Activated CD4-positive, alpha-beta T cell treated with anti-CD3 and anti-CD28 coated beads, Interleukin-2, amount 50 U/mL, for 24 hours (primary cell): ENCODE results near the gene GOLGA6D.
A peak's percentile ranks its signal among the peaks of the same experiment; 100 is the strongest.
"Not testable (repeated sequence)": the region's sequence is repeated elsewhere in the genome, so short reads cannot be mapped to it uniquely, and the experiment has no call there.

Source experiments
- DNase-seq, 2 donors: peaks; one replicate each; pipeline ENCODE4 v3.0.0-alpha.2; 2020; ENCODE audit warnings: low read depth in 1 of 2, low spot score in 1 of 2

GOLGA6D gene, protein sequence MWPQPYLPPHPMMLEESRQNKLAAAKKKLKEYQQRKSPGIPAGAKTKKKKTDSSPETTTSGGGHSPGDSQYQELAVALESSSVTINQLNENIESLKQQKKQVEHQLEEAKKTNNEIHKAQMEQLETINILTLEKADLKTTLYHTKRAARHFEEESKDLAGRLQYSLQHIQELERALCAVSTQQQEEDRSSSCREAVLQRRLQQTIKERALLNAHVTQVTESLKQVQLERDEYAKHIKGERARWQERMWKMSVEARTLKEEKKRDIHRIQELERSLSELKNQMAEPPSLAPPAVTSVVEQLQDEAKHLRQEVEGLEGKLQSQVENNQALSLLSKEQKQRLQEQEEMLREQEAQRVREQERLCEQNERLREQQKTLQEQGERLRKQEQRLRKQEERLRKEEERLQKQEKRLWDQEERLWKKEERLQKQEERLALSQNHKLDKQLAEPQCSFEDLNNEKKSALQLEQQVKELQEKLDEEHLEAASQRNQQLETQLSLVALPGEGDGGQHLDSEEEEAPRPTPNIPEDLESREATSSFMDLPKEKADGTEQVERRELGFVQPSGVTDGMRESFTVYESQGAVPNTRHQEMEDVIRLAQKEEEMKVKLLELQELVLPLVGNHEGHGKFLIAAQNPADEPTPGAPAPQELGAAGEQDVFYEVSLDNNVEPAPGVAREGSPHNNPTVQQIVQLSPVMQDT

GRCh38 chr15:75282572-75282971 is at the start of gene GOLGA6D:
TSS of gene GOLGA6D (plus strand) at chr15:75282835. CDS start at chr15:75282876, 41 bp downstream.
- not testable (repeated sequence) for DNase-seq

DNA sequence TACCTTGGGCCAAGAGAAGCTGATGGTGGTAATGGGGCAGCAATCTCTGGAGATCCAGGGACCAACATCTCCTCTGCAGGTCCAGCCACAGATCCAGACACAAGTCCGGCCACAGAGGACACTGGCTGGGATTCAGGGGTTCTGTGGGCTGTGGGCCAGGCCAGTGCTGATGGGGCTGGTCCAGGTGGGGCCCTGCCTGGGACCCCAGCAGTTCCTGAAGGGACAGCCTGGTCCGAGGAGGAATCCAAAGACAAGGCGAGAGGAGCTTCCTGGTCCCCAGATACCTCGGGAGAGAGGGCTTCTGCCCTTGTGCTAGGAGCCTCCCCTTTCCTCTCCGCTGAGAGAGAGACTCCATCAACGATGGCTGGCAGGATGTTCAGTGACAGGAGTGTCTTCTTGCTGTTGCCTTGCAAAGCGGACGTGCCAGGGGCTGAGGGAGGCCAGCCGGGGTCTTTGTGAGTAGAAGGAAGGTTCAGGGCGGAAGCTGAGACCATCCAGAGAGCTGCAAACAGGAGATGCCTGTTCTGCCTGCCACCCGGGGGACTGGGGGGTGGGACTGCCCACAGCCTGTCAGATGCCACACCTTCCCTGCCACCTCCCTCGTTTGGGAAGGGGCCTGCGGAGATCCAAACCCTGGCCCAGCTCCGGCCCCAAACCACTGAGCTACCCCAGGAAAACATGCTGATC is 49.0 kb upstream of the GOLGA6D start:
- DNase-seq, result no peak

DNA sequence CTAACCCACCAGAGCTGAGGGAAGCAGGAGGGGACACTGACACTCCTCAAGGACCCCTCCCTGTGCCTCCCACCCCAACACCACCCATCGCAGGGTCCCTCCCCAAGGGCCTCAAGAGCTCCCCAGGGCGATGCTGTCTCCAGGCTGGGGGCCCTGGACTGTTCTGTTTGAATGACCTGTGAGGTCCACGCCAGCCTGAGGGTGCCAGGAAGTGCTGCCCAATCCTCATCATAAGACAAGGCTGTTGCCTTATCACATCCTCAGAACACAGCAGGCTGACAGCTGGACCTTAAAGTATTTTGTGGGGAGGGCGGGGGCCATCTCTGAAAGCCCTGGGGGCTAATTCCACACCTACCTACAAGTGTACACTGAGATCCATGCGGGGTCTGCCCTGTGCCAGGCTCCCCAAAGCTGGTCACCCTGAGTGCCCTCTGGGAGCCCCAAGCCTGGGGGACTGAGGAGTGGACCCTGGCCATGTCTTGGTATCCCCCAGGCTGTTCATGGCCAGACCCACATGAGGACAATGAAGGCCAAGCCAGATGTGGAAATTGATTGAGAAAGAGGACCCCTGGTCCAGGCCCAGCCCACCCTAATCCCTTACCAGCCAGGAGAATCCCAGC is 48.3 kb upstream of the GOLGA6D start:
- DNase-seq, result no peak

GRCh38 chr15:75235051-75235673 is 47.5 kb upstream of the GOLGA6D start:
- no peak for DNase-seq

- DNase-seq, result no peak
Observed at GRCh38 chr15:75235760-75236729, 46.6 kb upstream of the GOLGA6D start.

- no peak for DNase-seq
Observed at GRCh38 chr15:75237316-75237982, 45.2 kb upstream of the GOLGA6D start.

DNA sequence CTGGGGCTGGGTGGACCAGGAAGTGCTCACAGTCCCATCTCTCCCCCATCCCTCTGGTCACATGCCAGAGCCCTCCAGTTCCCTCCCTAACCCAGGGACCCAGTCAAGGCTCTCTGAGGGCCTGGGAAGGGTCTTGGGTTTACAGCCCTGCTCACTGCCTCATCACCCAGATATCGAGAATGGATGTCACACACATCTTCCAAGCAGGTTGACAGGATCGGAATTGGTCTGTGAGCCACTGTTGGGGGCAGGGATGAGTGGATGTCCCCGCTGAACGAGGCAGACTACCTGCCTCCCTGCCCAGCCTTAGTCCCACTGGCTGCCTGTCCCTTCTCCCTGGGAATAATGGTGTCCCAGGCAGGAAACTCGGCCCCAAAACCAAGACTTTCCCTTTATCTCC is 44.5 kb upstream of the GOLGA6D start:
- DNase-seq, result no peak

DNA sequence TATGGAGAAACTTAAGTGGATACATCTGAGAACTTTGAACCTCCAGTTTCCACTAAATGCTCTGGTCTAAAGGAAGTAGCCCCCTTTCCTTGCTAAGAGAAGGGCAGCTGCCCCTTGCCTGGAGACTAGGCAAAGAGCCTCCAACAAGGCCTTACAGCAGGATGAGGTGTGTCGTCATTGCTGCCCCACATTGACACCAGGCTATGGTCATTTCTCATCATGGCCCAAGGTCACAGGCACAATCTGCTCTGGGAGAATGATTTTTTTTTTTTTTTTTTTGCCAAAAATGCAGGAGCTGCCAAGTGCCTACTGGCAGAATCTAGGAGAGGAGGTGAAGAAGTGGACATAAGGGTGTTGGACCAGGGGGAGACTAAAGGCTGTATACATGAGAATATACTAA is 36.9 kb upstream of the GOLGA6D start:
- not testable (repeated sequence) for DNase-seq

DNA sequence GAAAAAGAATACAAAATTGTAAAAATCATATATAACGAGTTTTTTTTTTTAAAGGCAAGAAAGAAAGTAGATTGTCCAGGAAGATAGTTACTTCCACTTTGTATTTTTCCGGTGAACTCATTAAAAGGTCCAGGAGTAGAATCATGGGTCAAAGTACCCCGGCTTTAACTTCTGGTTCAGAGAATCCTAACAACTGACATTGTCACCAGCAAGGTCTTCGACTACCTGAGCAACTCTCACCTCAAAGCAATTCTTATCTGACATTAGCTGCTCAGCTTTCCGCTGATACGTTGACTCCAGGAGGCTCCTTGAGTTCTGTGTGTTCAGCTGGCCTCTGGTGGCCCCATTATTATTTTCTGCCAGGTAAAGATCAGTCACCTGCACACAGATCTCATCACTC is 33.6 kb upstream of the GOLGA6D start:
- not testable (repeated sequence) for DNase-seq

DNA sequence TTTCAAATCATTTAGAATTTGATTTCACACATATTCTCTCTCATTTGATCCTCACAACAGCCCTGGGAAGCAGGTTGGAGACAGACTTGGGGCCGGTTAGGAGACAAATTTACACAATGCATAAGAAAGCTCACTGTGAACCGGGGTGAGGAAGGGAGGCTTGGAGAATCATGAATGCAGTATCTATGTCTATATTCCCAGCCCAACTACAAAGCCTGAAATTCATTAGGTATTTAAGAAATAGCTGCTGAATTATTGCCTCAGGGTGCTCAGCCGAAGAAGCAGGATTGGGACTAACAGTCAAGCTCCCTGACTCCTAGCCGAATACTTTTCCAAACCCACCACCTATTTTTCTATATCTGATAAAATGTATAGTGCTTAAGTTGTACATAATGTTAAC is 32.9 kb upstream of the GOLGA6D start:
- no peak for DNase-seq

- not testable (repeated sequence) for DNase-seq
Observed at GRCh38 chr15:75251343-75251742, 31.3 kb upstream of the GOLGA6D start.

- DNase-seq, result not testable (repeated sequence)
Observed at GRCh38 chr15:75252285-75252684, 30.4 kb upstream of the GOLGA6D start.

DNA sequence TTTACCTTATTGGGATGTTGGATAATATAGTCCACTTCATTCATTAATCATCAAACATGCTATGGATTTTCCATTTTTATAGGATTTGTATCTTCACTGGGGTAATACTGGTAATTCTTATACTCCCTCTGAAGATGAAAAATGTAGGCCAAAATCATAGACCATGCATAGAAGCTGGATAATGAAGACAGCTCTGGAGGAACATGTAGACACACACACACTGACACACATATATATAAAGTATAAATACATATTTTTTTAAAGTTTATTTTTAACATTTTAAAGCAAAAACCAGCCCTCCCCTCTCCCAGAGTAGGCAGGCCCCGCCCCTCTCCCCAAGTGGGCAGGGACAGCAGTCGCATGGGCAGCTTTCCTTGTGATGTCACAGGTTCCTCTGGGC is 24.6 kb upstream of the GOLGA6D start, which contains the start of gene GOLGA6C:
GOLGA6C (plus strand) TSS at position 301 of the 400 bp plus-strand sequence. CDS start 265 bp downstream, outside the sequence.
- not testable (repeated sequence) for DNase-seq

GRCh38 chr15:75258620-75259343 is 23.9 kb upstream of the GOLGA6D start:
- DNase-seq, result not testable (repeated sequence)

- not testable (repeated sequence) for DNase-seq
Observed at GRCh38 chr15:75259873-75260272, 22.8 kb upstream of the GOLGA6D start.

- not testable (repeated sequence) for DNase-seq
Observed at GRCh38 chr15:75273751-75274359, 8.8 kb upstream of the GOLGA6D start.

- DNase-seq, result peak; percentile 26 to 49
Observed at GRCh38 chr15:75274509-75275107, 8.0 kb upstream of the GOLGA6D start.
